GM18868 (cell line): ENCODE data around the gene ERBB2.
"Not testable (repeated sequence)": the region's sequence is repeated elsewhere in the genome, so short reads cannot be mapped to it uniquely, and the experiment has no call there.

Experiments used
- ATAC-seq: cut with Tn5 transposase; IDR thresholded peaks from one replicate; pipeline ENCODE4 v1.9.1; 2021; ENCODE audit warnings: mild to moderate bottlenecking, moderate library complexity; ENCODE audit not compliant: unreplicated experiment

ERBB2 gene

DNA sequence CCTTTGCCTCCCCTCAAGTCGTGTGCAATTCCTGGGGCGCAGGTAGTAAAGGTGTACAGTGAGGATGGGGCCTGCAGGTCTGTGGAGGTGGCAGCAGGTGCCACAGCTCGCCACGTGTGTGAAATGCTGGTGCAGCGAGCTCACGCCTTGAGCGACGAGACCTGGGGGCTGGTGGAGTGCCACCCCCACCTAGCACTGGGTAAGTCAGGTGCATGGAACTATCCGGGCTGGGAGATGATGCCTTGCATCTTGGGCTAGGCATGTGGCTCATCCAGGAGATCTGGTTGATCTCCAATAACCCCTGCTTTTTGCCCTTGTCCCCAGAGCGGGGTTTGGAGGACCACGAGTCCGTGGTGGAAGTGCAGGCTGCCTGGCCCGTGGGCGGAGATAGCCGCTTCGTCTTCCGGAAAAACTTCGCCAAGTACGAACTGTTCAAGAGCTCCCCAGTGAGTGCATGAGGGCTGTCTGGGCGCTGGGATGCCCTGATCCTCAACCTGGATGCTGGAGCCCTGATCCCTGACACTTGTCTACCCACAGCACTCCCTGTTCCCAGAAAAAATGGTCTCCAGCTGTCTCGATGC lies 43.1 kb downstream of the ERBB2 start:
- ATAC-seq: no peak

DNA sequence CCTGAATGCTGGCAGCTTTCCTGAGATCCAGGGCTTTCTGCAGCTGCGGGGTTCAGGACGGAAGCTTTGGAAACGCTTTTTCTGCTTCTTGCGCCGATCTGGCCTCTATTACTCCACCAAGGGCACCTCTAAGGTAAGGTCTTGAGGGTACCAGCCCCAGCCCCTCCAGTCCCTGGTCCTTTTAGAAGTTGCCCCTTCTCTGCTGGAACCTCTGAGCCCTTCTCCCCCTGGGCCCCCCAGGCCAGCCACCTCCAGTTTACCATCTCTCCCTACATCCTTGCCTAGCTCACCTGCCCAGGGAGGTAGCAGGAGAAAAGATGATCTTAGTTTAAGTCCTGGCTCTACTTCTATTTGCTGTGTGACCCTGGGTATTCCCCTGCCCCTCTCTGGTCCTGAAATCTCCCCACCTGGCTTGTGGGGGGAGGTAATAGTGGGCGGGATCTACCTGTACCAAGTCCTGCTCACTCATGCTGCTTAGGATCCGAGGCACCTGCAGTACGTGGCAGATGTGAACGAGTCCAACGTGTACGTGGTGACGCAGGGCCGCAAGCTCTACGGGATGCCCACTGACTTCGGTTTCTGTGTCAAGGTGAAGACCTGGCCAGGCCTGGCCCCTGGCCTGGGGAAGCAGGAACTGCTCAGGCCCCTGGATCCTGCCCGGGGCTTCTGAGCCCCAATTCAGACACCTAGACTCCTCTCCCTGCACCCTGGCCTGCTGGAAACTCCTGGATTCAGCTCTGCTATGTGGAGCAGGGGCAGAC lies 44.4 kb downstream of the ERBB2 start:
- no peak for ATAC-seq

DNA sequence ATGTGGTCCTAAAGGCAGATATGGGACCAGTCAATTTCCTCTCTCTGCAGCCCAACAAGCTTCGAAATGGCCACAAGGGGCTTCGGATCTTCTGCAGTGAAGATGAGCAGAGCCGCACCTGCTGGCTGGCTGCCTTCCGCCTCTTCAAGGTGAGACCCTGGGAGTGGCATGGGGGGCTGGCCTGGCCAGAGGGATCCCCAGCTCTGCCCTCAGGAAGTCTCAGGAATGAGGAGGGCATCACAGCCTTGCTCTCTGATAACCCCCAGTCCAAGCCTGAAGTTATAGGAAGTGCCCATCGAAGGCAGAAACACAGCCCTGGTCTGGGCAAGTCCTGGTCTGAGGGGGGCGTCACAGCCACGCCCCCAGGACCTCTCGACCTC lies 45.0 kb downstream of the ERBB2 start:
- no peak for ATAC-seq

DNA sequence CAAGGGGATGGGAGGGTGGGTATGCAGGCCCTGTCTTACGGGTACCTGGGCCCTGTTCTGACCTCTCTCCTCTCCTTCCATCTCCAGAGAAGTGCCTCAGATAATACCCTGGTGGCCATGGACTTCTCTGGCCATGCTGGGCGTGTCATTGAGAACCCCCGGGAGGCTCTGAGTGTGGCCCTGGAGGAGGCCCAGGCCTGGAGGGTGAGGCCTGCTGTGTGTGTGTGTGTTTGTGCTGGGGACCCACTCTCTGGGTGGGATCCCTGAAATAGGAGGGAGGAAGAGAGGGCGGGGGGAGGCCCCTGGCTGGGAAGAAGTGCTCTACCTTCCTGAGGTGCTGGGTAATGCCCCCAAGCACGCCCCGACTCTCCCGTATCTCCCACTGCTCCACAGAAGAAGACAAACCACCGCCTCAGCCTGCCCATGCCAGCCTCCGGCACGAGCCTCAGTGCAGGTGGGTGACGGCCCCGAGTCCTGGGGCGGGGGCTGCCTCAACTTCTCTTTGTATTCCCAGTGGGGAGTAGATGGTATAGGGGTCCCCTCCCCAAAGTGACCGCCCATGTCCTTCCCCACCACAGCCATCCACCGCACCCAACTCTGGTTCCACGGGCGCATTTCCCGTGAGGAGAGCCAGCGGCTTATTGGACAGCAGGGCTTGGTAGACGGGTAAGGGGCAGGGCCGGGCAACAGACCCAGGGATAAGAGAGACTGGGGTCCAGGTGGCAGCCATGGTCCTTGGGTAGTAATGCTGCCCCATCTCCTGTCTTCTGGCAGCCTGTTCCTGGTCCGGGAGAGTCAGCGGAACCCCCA lies 45.7 kb downstream of the ERBB2 start:
- no peak for ATAC-seq

DNA sequence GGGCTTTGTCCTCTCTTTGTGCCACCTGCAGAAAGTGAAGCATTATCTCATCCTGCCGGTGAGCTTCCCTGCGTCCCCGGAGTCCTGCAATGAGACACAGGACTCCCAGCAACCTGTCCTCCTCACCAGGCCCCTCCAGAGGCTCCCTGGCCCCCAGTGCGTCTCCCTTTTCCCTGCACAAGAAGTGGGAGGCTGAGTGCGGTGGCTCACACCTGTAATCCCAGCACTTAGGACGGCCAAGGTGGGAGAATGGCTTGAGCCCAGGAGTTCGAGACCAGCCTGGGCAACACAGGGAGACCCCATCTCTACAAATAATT lies 46.2 kb downstream of the ERBB2 start:
- ATAC-seq: no peak

DNA sequence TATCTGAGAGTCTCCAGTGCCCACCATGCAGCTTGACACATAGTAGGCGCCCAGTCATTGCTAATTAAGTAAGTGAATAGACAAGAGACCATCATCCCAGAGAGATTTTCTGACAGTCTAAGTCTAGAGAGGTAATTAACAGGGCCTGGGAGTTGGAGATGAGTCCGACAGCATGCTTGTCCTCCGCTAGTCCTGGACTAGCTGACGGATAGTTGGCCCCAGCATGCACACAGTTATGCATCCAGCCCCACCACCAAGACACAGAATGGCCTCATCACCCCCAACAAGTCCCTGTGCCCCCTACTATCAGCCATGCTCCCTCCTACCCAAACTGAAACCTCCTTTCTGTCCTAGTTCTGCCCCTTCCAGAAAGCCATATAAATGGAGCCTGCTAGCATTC lies 47.9 kb downstream of the ERBB2 start:
- no peak for ATAC-seq

DNA sequence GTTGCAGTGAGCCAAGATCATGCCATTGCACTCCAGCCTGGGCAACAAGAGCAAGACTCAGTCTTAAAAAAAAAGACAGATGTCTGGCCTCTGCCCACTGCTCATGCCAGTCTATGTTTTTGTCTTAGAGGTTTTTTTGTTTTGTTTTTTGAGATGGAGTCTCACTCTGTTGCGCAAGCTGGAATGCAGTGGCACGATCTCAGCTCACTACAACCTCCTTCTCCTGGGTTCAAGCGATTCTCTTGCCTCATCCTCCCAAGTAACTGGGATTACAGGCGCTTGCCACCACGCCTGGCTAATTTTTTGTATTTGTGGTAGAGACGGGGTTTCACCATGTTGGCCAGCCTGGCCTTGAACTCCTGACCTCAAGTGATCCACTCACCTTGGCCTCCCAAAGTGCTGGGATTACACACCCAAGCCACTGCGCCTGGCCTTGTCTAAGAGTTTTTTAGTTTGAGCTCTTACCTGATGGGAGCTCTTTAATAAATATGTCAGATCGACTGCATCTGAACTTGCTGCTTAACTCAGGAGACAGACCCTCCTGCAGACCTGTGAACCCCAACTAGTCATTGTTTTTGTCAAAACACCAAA lies 48.7 kb downstream of the ERBB2 start:
- ATAC-seq: not testable (repeated sequence)

DNA sequence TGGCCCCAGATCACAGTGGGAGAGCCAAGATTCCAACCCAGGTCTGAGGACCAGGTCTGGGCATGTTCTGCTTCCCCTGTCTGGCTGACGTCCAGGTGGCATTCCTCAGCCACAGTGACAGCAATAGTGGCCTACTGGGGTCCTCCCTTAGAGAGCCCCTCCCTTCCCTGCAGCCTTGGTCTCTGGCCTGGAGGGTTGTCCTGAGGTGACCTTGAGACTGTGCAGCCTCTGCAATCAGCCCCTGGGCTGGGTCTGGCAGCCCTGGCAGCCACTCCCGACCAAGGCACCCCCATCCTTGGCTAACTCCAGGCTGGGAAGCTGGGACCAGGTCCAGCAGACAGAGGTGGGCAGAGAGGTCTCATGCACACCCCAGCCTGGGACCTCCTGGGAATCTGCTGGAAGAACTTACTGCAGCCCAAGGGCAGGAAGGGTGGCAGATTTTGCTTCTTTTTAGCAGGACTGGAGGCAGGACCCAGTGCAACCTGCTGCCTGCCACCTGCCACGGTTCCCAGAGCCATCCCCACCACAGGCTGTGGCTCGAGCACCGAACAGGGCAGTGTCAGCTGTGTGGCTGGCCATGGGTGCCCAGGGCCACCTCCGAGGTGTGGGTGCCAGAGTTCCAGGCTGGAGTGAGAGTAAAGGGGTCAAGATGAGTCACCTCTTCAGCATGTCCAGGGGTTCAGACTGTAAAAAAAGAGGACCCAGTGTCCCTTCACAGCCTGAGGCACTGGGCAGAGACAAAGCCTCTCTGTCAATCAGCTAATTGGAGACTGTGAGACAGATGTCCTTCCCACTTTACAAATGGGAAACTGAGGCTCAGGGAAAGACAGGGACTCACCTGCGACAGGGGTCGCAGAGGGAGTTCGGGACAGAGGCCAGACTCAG lies 50.5 kb downstream of the ERBB2 start:
- ATAC-seq: no peak

DNA sequence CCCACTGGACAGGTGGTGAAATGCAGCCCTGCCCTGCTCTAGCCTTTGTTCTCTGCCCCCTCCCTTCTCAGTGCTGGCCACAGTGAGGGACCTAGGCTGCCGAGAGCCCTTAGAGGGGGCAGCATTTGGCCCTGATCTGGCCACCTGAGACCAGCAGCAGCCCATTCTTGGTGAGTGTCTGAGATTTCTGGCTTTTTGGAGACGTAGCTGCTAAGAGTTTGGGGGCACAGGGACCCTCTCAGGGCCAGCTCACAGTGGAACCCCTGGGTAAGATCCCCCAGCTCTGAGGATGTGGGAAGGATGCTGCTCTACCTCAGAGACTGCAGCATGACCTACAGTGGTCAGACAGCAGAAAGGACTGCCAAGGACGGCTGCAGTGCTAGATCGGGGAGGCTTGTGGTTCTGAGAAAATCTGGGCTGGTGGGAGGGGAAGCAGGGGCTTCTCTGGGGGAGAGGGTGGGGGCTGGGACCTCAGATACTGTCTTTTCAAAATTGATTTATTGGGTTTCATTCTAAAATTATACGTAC lies 51.2 kb downstream of the ERBB2 start:
- no peak for ATAC-seq

DNA sequence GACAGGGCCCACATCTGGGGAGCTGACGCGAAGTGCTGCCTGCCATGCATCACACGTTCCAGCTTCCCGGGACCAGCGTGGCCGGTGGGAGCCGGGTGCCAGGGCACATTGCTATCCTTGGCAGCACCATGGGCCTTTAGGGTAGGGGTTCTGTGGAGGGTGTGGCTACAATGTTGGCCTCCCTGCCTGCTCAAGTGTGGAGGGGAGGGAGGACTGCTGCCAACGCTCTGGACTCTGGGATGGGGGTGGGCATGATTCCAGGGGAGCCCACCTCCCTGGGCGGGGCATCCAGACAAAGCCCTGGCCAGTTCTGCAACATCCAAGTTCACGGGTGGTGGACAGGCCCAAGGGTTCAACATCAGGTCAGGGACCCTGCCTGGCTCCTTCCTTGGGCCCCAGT lies 51.8 kb downstream of the ERBB2 start:
- no peak for ATAC-seq

DNA sequence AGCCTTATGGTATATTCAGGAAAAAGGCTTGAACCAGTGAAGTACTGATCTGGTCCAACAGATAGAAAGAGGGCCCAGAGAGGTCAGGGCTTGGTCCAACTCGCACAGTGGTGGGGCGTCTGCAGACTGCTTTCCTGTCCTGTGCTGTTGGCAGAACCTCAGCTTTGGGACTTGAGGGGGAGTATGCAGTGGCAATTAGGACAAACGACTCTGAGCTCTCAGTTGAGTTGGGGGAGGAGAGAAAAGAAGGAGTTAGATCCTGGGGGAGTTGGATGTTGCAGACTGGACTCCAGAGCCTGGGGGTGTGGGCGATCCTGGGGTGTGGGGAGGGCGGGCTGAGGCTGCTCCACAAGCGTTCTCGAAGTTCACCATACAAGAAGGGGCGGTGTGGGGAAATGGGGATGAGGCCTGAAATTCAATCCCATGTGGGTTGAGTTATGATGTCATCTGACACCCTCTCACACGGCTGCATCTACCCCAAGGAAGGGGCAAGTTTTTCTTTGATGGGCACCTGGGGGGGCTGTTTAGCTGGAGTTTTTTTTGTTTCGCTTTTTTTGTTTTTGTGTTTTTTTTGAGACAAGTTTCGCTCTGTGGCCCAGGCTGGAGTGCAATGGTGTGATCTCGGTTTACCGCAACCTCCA lies 52.5 kb downstream of the ERBB2 start:
- no peak for ATAC-seq

DNA sequence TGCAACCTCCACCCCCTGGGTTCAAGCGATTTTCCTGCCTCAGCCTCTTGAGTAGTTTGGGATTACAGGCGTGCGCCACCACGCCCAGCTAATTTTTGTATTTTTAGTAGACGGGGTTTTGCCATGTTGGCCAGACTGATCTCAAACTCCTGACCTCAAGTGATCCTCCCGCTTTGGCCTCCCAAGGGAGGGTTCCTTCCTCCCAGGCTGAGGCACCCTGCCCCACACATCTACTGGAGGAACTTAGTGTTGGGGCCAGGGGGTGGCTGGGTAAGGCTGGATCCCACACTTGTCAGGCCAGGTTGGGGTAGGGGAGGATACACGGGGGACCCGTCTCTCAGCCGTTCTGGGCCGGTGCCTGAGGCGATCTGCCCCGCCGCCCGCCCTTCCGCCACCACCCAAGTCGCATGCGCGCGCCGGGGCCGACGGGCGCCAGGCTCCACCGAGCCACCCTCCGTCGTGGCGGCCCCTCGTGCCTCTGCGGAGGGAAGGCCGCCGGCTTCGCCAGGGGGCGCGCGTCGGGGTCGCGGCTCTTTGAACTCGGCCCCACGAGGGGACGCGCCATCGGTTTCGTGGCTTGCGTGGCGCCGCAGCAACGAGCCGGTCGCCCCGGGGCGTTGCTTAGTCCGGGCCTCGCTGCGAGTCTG lies 53.8 kb downstream of the ERBB2 start:
- ATAC-seq: peak; percentile 27

DNA sequence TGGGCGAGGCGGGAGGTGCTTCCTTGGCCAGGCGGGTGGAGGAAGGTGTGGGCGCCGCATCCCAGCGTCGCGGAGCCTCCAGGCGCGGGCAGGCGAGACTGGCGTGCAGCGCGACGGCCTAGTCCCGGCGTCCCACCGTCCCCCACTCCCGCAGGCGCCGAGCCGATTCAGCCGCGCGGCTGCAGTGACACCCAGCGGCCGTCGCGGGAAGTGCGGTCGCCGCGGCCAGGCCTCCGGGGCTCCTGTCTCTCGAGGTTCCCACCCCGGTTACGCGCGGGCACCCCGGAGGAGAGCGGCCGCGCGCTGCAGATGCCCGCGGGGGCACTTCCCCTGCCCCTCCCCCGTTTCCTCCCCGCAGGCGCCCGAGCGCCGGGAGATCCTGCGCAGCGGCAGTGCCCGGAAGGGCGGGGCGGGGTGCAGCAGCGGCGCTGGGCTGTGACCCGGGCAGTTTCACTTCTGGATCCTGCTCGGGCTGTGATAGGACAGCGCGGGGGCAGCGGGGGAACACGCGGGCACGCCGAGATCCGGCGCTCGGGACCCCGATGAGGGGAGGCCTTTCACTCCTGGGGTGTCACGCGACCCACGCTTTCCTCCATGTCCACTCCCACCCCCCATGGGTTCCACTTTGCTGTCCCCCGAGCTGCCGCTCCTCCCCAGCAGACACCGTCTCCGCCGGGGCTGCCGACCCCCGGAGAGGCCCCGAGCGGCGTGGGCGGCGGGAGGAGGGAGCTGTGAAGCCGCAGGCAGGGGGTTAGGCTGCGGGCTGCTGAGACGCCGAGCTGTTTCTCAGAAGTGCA lies 54.5 kb downstream of the ERBB2 start:
- ATAC-seq: peak; percentile 66

DNA sequence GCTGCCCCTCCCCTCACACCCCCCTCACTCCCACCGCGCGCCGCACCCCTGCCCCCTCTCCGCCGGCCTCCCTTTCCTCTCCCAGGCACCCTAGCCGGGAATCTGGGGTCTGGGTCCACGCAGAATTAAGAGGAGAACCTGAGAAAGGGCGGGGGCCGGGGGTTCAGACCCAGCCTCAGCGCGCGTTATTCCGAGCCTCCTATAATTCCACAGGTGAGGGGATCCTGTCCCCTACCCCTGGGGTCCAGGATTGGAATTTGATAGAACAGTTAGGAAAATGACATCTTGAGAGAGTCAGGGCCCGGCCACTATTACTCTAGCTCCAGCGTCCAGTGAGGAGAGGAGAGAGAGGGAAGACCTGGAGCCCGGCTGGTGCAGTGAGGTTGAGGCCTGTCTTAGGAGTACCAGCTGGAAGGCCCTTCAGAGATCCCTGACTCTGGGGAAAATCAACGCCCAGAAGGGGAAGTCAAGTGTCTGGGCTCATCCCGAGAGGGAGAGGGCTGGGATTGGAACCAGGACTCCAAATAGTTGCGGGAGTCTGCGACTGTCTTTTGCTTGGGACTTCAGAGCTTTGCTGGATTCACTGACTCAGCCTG lies 55.2 kb downstream of the ERBB2 start:
- ATAC-seq: no peak

DNA sequence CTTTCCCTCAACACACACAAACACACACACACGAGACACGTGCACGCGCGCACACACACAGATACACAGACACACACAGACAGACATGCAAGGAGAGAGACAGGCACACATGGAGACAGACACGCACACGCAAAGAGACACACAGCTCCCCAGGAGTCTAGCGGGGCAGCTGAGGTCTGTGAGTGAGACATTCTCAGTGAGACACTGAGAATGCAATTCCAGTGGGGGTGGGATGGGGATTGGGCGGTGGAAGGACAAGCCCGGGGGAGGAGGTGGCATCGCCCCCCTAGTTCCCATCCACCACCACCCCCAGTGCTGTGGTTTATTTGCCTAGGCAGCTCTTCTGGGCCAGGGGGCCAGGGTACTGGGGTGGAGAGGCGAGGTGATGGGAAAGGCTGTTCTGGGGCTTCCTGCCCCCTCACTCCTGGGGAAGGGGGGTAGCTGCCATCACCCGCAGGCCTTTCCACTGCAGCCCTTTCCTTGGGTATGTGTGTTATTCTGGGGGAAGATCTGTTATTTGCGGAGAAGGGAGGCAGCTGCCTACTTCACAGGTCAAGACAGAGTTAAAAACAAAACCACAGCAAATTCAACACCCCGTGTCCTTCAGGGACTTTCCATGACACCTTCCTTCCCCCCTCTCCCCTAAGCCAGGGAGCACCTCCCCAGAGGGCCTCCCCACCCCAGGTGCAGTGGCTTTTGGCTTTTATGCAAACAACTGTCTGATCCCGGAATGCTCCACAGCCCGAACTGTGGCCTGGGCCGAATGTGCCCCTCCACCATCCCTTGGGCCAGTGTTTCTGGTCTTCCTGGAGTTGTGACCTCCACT lies 55.9 kb downstream of the ERBB2 start:
- ATAC-seq: no peak

DNA sequence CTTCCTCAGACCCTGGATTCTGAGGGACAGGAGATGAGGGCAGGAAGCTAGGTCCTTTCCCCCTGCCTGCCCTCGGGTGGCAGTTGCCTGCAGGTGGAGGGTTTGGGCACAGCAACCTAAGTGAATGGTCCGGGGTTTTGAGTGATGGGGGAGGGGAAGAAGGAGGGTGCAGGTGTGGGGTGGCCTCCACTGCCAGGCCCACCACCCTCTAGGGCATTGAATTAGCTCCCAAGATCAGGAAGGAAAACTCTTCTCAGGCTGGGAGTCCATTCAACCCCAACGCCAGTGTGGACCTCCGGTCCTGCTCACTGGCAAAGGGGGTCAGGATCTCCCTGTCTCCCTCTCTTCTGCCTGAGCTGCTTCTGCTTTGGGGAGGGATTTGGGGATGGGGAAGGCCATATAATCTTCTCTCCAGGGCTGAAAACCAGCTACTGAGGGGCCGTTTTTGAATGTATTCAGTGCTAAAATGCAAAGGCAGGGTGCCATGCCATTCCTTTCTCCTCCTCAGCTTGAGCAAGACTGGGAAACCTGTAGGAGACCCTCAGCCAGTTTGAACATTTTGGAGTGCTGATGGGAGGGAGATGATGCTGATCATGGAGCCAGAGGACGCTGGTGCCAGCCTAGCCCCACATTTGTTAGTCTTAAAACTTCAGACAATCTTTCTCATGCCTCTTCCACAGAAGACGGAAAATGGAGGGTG lies 56.7 kb downstream of the ERBB2 start:
- ATAC-seq: no peak

DNA sequence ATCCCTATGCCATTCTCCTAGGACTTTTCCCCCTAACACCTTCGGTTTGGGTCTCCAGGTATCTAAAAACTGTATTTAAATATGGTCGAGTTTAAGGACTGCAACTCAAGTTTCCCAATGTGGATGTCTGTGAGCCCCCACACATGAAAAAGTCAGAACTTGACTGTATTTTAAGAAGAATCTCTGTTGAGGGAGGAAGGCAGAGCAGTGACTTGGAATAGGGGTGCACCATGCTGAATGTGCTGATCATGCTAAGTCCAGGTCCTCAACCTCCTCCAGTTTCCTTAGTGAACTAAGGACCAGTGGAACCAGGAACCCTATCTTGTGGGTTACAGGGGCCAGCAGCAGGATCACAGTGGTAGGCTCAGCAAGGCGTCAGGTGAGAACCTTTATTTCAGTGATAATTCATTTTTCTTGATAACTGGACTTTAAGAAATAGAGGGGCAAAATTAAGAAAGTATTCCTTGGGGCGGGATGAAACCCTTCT lies 57.4 kb downstream of the ERBB2 start:
- ATAC-seq: no peak
